GM19324 (cell line): ENCODE results near the gene IL22RA1.

Source experiments
- ATAC-seq: cut with Tn5 transposase; IDR thresholded peaks from one replicate; pipeline ENCODE4 v1.9.1; 2021; ENCODE audit warnings: mild to moderate bottlenecking, moderate library complexity; ENCODE audit not compliant: unreplicated experiment, low FRiP score

The IL22RA1 gene, protein sequence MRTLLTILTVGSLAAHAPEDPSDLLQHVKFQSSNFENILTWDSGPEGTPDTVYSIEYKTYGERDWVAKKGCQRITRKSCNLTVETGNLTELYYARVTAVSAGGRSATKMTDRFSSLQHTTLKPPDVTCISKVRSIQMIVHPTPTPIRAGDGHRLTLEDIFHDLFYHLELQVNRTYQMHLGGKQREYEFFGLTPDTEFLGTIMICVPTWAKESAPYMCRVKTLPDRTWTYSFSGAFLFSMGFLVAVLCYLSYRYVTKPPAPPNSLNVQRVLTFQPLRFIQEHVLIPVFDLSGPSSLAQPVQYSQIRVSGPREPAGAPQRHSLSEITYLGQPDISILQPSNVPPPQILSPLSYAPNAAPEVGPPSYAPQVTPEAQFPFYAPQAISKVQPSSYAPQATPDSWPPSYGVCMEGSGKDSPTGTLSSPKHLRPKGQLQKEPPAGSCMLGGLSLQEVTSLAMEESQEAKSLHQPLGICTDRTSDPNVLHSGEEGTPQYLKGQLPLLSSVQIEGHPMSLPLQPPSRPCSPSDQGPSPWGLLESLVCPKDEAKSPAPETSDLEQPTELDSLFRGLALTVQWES

DNA sequence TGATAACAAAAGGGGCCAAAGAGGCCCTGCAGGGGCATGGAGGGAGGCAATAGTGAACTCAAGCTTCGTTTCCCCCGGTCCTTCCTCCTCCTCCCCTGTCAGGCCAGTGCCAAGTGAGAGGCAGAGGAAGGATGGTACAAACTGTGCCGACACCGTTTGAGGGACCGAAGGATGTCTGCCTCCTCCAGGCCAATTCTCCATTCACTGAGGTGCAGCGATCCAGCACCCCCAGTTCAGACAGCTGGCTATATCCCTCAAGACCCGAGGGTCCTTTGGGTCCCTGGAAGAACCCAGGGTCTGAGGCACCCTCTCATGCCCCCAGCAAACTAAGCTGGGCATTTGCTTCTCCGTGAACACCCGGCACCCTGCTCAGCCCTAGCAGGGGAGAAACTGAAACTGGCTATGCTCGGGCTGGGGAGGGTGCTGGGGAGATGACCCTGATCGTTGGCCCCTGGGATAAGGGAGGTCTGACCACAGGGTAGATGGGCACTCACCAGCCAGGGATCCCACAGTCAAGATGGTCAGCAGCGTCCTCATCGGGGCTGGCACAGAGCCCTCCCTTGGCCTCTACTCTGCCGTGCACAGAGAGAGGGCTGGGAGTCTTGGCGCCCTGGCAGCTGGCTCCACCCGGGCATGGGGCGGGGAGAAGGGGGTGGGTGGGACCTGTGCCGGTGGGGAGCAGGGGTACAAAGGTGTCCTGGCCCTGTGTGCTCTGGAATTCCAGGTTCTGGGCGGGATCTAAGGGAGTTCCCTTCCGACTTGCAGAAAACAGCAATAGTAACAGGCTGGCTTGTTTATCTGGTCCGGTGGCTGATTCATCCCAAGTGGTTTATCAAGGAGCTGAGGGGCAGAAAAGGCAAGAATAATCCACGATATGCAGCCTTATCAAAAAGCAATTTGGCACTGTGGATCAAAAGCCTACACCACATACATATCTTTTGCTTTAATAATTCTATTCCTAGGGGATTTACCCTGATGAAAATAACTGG lies at the start of gene IL22RA1:
Gene IL22RA1, minus strand, starts transcription at position 595 of the 989 bp plus-strand sequence. Its CDS starts 58 bp downstream, at position 537.
- ATAC-seq: no peak

- ATAC-seq: no peak
Observed at GRCh38 chr1:24191860-24192259, 48.9 kb upstream of the IL22RA1 start.

DNA sequence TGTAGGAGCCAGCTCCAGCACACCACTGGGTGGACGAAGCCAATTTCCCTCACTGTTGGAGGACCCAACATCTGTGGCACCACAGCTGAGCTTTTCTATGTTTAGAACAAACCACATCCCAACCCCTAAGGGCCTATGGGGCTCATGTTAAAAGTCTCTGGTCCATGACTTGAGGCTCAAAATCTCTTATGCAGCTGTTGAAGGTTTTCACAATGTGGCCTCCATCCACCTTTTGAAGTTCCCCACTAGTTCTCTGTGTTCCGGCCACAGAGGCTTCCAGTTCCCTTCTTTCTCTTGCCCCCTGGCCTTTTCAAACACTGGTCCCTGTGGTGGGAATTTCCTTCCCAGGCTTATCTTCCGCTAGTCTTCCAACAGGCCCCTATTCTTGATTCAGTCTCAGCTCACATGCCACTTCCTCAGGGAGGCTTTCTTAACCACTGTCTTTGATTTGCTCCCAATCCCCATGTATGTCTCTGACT lies 48.1 kb upstream of the IL22RA1 start:
- peak; percentile 35 for ATAC-seq

- peak; percentile 35 for ATAC-seq
Observed at GRCh38 chr1:24189528-24189927, 46.6 kb upstream of the IL22RA1 start.

DNA sequence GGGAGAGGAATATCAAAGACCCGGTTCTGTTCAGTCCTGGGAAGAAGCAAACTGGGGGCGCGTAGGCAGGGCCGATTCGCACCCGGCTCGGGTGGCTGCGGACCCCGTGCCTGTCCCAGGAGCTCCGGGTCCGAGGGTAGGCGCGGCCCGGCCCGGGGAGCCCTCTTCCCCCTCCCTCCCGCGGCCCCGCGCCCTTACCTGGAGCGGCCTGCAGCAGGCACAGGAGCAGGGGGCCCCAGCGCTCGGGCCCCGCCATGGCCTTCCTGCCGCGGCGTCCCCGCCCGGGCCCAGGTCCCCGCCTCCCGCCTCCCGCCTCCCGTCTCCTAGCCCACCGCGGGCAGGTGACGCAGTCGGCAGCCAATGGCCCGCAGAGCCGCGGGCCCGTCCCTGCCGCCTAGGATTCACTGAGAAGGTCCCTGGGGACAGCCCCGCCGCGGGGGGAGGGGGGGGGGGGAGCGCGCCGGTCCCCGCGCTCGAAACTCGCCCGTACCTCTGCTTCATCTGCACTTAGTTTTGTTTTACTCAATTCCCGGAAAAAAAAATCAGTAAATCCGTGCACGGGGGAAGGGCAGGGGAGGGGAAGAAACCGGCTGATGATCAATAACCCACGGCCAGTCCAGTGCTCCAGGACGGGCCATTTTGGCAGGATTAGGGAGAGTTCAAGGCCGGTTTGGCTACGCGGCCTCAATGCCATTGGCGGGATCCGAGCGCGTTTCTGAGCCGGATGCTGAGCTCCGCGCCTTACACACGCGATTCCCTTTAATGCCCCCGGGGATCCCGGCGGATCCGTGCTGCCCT lies 44.3 kb upstream of the IL22RA1 start, which contains the start of gene IFNLR1:
Gene IFNLR1, minus strand, starts transcription at position 297 of the 798 bp plus-strand sequence. Its CDS starts 41 bp downstream, at position 256.
- no peak for ATAC-seq

- no peak for ATAC-seq
Observed at GRCh38 chr1:24186711-24186992, 43.7 kb upstream of the IL22RA1 start.

DNA sequence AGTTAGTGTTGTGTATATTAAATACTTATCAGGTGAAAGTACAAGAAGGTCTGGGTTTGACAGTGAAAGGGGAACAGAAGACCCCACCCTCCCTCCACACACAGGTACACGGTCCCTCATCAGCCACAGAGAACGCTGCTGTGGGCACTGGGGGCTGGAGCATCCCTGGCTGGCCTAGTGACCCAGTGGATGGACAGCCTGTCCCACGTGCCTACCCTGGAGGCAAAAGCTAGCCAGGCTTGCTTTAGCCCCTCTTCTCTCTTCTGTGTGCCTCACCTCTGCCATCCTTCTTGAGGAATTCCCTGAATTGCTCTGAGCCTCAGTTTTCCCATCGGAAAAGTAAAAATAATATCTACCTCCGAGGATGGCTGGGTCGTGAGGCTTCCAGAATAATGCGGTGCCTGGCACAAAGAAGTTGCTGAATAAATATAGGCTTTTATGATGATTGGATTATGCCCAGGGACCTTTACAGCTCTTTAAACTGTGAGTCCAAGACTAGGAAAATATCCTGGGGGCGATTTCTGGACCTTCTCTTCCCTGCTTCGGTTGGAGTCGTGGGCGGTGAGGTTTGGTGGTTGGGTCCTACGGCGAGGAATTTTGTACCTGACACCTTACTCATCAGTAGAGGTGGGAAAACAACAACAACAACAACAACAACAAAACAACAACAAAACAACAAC lies 43.2 kb upstream of the IL22RA1 start:
- no peak for ATAC-seq

DNA sequence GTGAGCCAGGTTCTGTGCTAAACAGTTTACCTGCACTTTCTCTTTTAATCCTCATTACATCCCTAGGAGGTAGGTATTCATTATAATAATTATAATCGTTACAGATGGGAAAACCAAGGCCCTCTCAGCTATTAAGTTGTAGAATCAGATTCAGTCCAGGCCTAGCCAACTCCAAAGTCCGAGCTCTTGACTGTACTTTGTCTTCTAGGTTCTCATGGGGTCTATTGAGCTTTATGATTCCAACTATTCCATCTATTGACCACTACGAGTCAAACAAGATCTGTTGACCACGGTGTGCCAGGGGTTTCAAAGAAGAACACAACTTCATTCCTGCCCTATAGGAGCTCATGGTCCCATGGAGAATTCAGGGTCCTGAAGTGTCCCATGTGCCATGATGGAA lies 42.1 kb upstream of the IL22RA1 start:
- no peak for ATAC-seq

DNA sequence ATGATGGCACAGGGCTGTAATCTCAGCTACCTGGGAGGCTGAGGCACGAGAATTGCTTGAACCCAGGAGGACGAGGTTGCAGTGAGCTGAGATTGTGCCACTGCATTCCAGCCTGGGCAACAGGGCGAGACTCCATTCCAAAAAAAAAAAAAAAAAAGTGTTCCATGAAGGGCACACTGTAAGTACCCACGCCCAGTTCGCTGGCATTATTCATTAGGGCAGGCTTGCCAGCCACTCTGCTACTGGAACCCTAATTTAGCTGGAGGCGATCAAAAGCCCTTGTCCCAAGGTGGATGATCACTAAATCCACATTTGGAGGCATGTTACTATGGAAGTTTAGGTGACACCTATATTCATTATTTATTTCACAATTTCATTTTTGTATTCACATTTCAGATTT lies 39.1 kb upstream of the IL22RA1 start:
- no peak for ATAC-seq

GRCh38 chr1:24181619-24182018 lies 38.7 kb upstream of the IL22RA1 start:
- no peak for ATAC-seq

GRCh38 chr1:24180676-24181075 lies 37.7 kb upstream of the IL22RA1 start:
- no peak for ATAC-seq

- no peak for ATAC-seq
Observed at GRCh38 chr1:24179251-24179840, 36.4 kb upstream of the IL22RA1 start.

DNA sequence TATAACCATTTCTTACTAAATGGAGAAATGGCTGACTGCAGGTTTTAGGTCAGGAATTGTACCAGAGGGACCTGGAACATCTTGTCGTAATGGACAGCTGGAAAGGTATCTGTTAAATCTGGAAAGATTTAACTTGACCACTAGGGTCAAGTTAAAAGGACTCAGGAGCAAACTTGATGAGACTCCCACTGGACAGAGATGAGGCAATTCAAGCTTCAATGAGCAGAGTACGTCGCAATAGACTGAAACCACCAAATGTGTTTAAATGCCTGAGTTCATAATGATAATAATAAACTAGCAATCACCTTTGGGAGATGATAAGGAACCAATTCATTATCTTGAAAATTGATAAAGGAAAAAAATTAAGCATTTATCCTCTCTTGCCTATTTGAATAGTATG lies 35.5 kb upstream of the IL22RA1 start:
- no peak for ATAC-seq

DNA sequence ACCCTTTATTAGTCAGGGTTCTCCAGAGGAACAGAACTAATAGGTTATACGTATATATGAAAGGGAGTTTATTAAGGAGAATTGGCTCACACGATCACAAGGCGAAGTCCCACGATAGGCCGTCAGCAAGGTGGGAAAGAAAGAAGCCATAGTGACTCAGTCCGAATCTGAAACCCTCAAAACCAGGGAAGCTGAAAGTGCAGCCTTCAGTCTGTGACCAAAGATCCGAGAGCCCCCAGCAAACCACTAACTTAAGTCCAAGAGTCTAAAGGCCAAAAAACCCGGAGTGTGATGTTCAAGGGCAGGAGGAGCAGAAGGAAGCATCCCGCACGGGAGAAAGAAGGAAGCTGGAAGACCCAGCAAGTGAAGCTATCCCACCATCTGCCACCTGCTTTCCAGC lies 34.2 kb upstream of the IL22RA1 start:
- ATAC-seq: no peak

DNA sequence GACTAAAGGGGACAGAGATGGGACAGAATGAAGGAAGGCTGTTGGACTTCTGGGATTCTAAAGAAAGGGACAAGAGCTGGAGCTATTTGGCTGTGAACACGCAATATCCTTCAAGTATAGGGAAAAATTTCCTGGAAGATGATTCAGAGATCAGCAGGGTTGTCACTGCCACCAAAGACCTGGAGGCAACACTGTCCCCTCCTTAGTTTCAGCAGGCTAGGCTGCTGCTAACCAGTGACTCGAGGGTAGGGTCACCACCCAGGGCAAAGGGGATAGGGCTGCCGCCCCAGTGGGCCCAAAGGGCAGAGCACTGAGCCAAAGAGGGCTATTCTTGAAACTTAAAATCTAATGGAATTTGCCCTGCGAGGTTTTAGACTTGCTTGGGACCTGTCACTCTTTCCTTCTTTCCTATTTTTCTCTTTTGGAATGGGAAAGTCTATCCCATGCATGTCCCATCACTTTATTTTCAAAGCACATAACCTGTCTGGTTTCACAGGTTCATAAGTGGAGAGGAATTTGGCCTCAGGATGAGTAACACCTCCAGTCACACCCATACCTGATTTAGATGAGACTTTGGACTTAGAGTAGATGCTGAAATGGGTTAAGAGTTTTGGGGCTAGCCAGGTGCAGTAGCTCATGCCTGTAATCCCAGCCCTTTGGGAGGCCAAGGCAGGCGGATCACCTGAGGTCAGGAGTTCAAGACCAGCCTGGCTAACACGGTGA lies 32.3 kb upstream of the IL22RA1 start:
- no peak for ATAC-seq

- ATAC-seq: no peak
Observed at GRCh38 chr1:24173638-24174575, 31.0 kb upstream of the IL22RA1 start.

- ATAC-seq: no peak
Observed at GRCh38 chr1:24172598-24172997, 29.7 kb upstream of the IL22RA1 start.
